HEK293 (cell line): Measurements from ENCODE around the gene PARD6B.
"Not testable (repeated sequence)": the region's sequence is repeated elsewhere in the genome, so short reads cannot be mapped to it uniquely, and the experiment has no call there.

Experiments
- ATF2 ChIP-seq: fragments of 450-650 bp; formaldehyde crosslinking; IDR thresholded peaks from 2 replicates; pipeline ENCODE4 v1.5.1; 2016; ENCODE audit warnings: missing biosample characterization, missing genetic modification characterization, low read depth
- ZNF132 ChIP-seq: fragments of 450-650 bp; formaldehyde crosslinking; IDR thresholded peaks from 2 replicates; pipeline ENCODE4 v1.5.1; 2017; ENCODE audit warnings: missing biosample characterization, missing genetic modification characterization, borderline replicate concordance
- ZNF292 ChIP-seq: fragments of 450-650 bp; formaldehyde crosslinking; IDR thresholded peaks from 2 replicates; pipeline ENCODE4 v1.5.1; 2016; ENCODE audit warnings: low read depth, missing biosample characterization, missing genetic modification characterization, borderline replicate concordance
- ZNF510 ChIP-seq: fragments of 450-650 bp; formaldehyde crosslinking; IDR thresholded peaks from 2 replicates; pipeline ENCODE4 v1.5.1; 2018; ENCODE audit warnings: mild to moderate bottlenecking, missing genetic modification characterization, missing biosample characterization; ENCODE audit not compliant: insufficient replicate concordance
- ZNF654 ChIP-seq: fragments of 450-650 bp; formaldehyde crosslinking; IDR thresholded peaks from 2 replicates; pipeline ENCODE4 v1.5.1; 2016; ENCODE audit warnings: low read depth, missing biosample characterization, missing genetic modification characterization
- ZNF660 ChIP-seq: fragments of 450-650 bp; IDR thresholded peaks from 2 replicates; pipeline ENCODE4 v1.5.1; 2018; ENCODE audit warnings: missing biosample characterization, mild to moderate bottlenecking, missing genetic modification characterization
- TF ChIP-seq, protein P1 (sequence below): fragments of 450-650 bp; formaldehyde crosslinking; IDR thresholded peaks from 2 replicates; pipeline ENCODE4 v1.5.1; 2016; ENCODE audit warnings: missing biosample characterization, missing genetic modification characterization
- TF ChIP-seq, protein P2 (sequence below): fragments of 450-650 bp; formaldehyde crosslinking; IDR thresholded peaks from 2 replicates; pipeline ENCODE4 v1.5.1; 2016; ENCODE audit warnings: missing biosample characterization, missing genetic modification characterization
- TF ChIP-seq, protein P3 (sequence below): fragments of 450-650 bp; formaldehyde crosslinking; IDR thresholded peaks from 2 replicates; pipeline ENCODE4 v1.5.1; 2017; ENCODE audit warnings: missing biosample characterization, missing genetic modification characterization

- TF ChIP-seq, protein P1, sequence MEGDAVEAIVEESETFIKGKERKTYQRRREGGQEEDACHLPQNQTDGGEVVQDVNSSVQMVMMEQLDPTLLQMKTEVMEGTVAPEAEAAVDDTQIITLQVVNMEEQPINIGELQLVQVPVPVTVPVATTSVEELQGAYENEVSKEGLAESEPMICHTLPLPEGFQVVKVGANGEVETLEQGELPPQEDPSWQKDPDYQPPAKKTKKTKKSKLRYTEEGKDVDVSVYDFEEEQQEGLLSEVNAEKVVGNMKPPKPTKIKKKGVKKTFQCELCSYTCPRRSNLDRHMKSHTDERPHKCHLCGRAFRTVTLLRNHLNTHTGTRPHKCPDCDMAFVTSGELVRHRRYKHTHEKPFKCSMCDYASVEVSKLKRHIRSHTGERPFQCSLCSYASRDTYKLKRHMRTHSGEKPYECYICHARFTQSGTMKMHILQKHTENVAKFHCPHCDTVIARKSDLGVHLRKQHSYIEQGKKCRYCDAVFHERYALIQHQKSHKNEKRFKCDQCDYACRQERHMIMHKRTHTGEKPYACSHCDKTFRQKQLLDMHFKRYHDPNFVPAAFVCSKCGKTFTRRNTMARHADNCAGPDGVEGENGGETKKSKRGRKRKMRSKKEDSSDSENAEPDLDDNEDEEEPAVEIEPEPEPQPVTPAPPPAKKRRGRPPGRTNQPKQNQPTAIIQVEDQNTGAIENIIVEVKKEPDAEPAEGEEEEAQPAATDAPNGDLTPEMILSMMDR (tag by site-specific recombination), result not testable (repeated sequence)
- TF ChIP-seq, protein P2, sequence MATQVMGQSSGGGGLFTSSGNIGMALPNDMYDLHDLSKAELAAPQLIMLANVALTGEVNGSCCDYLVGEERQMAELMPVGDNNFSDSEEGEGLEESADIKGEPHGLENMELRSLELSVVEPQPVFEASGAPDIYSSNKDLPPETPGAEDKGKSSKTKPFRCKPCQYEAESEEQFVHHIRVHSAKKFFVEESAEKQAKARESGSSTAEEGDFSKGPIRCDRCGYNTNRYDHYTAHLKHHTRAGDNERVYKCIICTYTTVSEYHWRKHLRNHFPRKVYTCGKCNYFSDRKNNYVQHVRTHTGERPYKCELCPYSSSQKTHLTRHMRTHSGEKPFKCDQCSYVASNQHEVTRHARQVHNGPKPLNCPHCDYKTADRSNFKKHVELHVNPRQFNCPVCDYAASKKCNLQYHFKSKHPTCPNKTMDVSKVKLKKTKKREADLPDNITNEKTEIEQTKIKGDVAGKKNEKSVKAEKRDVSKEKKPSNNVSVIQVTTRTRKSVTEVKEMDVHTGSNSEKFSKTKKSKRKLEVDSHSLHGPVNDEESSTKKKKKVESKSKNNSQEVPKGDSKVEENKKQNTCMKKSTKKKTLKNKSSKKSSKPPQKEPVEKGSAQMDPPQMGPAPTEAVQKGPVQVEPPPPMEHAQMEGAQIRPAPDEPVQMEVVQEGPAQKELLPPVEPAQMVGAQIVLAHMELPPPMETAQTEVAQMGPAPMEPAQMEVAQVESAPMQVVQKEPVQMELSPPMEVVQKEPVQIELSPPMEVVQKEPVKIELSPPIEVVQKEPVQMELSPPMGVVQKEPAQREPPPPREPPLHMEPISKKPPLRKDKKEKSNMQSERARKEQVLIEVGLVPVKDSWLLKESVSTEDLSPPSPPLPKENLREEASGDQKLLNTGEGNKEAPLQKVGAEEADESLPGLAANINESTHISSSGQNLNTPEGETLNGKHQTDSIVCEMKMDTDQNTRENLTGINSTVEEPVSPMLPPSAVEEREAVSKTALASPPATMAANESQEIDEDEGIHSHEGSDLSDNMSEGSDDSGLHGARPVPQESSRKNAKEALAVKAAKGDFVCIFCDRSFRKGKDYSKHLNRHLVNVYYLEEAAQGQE, result not testable (repeated sequence)
- TF ChIP-seq ATF2 (tag by site-specific recombination); ZNF132 (tag by site-specific recombination); ZNF660 (tag by site-specific recombination); ZNF654 (tag by site-specific recombination); ZNF292; ZNF510 (tag by site-specific recombination): not testable (repeated sequence)
- TF ChIP-seq, protein P3, sequence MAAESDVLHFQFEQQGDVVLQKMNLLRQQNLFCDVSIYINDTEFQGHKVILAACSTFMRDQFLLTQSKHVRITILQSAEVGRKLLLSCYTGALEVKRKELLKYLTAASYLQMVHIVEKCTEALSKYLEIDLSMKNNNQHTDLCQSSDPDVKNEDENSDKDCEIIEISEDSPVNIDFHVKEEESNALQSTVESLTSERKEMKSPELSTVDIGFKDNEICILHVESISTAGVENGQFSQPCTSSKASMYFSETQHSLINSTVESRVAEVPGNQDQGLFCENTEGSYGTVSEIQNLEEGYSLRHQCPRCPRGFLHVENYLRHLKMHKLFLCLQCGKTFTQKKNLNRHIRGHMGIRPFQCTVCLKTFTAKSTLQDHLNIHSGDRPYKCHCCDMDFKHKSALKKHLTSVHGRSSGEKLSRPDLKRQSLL, result not testable (repeated sequence)
These were observed 33.1 kb upstream of the PARD6B start for GRCh38 chr20:50698255-50698654.
